Stimulated activated CD4-positive, alpha-beta T cell treated with anti-CD3 and anti-CD28 coated beads, TNF-alpha, amount 100 ng/mL, for 48 hours (primary cell): ENCODE measurements around the gene ATE1.
"Not testable (repeated sequence)": the region's sequence is repeated elsewhere in the genome, so short reads cannot be mapped to it uniquely, and the experiment has no call there.

Experiments
- DNase-seq, 3 donors: peaks; one replicate each; pipeline ENCODE4 v3.0.0-alpha.2; 2020; ENCODE audit warnings: low read depth in 3 of 3

Gene ATE1

GRCh38 chr10:121788717-121789116 is 139.1 kb downstream of the ATE1 start:
- no peak for DNase-seq

GRCh38 chr10:121788115-121788514 is 139.7 kb downstream of the ATE1 start:
- no peak for DNase-seq

GRCh38 chr10:121787169-121787568 is 140.7 kb downstream of the ATE1 start:
- no peak for DNase-seq

- DNase-seq: no peak
Observed at GRCh38 chr10:121783782-121784372, 144.0 kb downstream of the ATE1 start.

DNA sequence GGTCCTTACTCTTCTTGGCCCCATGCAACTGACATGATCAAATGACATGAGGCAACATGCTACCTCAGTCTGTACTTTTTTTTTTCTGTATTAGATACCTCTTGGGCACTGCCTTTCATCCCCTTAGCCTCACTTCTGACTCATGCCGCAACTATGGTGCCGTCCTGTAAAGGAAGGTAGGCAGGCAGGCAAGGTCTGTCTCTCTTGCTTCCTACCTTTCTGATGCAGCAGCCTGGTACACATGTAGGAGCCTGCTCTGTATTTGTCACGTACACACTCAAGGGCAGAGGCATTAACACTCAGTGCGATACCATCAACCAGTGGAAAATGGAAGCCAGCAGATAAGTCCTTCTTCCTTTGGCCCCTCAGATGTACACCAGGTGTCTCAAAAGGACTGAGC is 146.7 kb downstream of the ATE1 start:
- no peak for DNase-seq

GRCh38 chr10:121774813-121775212 is 153.0 kb downstream of the ATE1 start:
- DNase-seq: no peak

- DNase-seq: no peak
Observed at GRCh38 chr10:121774404-121774803, 153.4 kb downstream of the ATE1 start.

DNA sequence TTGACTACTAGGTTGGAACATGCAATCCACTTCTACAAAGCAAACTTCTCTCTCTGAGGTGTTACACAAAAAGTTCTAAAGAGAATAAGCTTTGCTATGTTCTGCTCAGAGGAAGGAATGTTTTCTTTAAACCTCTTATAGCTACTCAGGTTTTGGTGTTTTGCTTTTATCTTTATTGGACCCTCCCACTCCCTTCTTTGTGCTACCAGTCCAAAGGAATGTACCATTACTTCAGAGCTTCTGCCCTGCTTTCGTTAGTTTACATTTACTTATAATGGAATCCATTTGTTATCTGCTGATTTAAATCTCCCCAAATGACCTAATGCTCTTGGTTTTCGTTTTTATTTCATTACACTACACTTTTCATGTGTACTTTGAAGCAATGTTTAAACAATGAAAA is 154.9 kb downstream of the ATE1 start:
- DNase-seq: no peak

DNA sequence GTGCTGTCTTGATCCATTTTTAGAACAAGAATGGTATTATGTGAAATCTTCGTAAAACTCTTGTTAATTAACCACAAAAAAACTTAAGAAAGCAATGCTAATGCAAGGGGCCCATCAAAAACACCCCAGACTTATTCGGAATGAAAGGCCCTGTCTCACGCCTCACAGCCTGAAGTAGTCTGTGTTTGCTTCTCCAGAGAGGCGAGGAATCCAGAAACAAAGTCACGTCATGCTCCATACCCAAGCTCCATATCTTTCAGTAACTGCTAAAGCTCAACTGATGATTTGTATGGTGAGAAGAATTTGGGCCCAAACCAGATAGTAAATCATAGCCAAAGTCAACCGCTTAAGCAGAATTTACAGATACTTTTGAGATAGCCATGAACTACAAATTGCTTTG is 155.4 kb downstream of the ATE1 start:
- DNase-seq: no peak

DNA sequence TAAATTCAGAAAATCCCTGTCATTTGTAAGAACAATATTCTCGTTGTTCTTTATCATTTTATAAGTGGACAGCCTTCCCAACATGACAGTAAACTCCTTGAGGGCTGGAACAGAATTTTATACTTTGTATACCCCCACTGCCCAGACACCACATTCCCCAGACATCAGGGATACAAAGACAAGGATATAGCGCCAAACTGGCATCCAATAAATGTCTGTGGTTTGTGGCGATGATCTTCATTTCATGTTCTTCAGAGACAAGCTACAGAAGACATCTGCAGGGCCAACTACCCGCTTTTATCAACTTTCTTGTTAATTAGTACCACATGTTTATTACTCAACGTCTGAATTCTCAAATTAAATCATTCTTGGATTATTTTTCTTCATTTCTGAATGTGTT is 155.9 kb downstream of the ATE1 start:
- no peak for DNase-seq

DNA sequence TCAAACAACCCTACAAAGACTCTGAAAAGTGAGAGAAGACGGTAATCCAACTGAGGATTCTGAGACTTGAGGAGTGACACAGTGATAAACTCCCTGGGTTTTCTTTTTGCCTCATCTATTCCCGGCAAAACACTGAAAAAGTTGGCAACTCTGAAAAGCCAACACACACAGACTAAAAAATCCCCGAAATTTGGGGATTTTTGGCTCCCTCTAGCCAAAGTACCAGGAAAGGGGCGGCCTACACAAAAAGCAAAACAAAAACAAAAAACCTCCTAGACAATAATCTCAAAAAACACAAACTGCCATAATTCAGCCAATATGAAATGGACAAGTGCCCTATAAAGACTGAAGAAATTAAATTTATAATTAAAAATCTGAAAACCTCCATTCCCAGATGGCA is 161.4 kb downstream of the ATE1 start:
- no peak for DNase-seq

DNA sequence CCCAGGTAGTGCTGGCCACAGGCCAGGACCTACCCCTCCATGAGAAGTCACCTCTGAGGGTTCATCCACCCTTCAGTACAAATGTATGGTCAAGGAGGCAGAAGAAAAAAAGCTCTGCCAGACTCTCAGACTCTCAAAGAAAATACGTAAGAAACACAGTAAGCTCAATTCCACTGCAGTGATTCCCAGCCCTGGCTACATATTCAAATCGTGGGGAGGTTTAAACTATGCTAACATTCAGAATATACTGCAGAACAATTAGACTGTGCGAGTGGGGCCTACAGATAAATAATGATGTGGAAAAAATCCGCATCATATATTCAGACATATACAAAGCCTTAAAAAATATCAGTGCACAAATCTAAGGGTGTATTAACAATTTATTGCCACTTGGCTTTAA is 162.6 kb downstream of the ATE1 start:
- no peak for DNase-seq

DNA sequence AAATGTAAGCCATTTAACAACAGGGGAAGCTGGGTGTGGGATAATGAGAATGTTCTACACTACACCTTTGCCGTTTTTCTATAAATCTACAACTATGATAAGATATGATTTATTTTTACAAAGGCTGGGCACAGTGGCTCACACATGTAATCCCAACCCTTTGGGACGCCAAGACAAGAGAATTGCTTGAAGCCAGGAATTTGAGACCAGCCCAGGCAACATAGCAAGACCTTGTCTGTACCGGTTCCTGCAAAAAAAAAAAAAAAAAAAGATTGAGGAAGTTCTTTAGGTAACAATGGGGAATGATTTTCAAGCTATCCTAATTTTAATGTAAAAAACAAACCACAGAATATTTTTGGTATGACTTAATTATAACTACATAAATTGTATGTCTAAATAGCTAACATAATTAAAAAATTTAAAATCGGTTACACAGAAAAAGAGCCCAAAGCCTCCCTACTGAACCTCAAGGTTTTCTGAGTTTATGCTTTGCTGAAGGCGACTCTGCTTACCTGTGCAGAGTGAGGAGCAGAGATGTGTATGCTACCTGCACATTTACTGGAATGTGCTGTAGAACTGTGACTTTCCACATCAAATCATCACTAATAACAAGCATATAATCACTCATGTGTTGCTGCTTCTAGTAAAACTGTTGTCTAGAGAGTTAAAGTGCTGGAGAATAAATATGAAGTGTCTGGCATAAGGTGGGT is 163.4 kb downstream of the ATE1 start:
- no peak for DNase-seq

GRCh38 chr10:121757241-121757640 is 170.6 kb downstream of the ATE1 start:
- DNase-seq: not testable (repeated sequence)

DNA sequence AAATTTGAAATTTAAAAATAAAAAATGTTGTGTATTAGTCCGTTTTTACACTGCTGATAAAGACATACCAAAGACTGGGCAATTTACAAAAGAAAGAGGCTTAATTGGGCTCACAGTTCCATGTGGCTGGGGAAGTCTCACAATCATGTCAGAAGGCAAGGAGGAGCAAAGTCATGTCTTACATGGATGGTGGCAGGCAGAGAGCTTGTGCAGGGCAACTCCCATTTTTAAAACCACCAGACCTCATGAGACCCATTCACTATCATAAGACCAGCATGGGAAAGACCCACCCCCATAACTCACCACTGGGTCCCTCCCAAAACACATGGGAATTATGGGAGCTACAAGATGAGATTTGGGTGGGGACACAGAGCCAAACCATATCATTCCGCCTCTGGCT is 172.3 kb downstream of the ATE1 start:
- DNase-seq: not testable (repeated sequence)

GRCh38 chr10:121754666-121755065 is 173.2 kb downstream of the ATE1 start:
- no peak for DNase-seq

DNA sequence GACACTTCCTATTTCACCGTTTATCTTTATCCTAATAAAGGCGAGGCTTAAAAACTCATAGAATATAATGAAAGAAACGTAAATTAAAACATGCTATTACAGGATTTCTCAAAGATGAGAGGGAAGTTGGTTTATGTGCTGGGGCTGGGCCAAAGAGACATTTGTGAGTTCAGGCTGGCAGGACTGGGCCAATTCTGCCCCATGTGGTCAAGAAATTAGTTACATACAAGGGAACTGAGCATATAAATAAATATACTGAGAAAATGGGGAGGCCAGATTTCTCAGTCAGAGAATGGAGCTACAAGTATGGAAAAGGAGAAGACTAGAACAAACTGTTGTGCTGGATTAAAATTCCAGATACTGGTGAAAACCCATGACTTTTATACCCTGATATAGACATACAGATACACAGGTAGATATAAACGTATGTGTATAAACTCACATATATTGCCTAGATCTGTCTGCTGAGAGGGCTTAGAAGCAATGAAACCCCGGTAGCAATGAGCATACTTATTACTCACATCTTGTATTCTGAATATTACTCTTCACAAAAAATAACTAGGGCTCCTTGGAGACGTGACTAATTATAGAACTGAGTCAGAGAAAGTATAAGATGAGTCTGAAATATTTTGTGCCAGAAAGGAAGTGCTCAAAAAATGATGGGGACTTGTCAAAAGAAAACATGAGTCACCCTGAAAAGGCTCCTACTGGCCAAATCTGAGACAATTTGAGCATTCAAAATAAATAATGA is 173.9 kb downstream of the ATE1 start:
- DNase-seq: no peak

GRCh38 chr10:121751191-121751760 is 176.6 kb downstream of the ATE1 start:
- DNase-seq: no peak

DNA sequence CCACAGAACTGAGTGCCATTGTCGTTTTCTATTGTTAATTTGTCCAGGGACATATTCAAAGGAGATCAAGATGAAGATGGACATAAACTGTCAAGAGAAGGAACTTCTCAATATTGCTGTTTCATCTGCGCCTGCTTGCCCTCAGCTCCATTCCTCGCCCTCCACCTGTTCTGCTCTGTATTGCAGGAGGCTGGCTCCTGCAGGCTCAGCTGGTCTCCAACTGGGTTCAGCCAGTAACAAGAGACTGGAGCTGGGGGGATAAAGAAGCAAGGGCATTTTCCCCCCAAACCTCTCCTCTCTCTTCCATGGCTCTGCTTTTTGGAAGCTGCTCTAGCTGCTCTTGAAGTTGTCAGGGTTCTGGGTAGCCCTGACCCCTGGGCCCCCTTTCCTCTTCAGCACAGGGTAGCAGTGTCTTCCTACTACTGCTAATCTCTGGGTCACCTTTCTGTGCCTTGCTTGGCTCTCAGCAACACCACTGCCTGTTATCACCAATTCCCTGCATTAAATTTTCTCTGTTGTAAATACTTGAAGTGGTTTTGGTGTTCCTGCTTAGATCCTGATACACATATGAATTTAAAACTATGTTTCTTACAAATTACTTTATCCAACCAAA is 180.6 kb downstream of the ATE1 start:
- DNase-seq: no peak

DNA sequence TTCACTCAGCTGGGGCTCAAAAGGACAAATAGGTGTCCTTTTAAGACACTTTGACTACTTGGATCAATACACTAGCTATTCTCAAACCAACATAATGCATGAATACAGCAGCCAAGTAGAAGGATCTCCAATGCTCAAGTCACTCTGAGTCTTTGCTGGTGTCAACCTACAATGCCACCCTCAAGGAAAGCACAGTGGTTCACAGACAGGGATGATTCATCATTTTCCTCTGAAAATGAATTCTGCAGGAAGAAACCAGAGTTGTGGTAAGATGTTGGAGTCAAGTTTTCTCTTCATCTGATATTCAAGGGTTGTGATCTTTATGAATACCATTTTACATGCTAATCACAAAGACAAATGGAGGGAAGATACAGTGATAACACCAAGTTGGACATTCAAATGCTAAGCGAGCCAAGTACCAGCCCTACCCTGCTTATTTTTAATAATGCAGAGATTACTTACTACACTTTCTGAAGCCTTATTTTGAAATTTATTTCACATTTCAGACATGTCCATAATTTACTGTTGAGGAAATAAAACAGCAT is 186.5 kb downstream of the ATE1 start:
- no peak for DNase-seq

GRCh38 chr10:121740069-121740468 is 187.8 kb downstream of the ATE1 start:
- no peak for DNase-seq

DNA sequence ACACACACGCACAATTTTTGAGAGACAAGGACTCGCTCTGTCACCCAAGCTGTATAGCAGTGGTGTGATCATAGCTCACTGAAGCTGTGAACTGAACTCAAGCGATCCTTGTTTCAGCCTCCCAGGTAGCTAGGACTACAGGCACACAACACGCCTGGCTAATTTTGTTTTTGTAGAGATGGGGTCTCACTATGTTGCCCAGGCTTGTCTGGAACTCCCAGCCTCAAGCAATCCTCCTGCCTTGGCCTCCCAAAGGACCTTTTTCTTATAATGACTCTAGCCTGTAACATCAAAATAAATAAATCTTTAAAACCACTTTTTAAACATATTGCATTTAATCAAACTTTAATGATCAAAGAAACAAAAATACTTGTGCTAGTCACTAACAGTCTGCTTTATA is 188.7 kb downstream of the ATE1 start:
- no peak for DNase-seq
